Type B pancreatic cell (in vitro differentiated cells): ENCODE data around the gene CDCA7. TPM values are rescaled to one million over a fixed set of nuclear protein-coding genes. Genes with fewer than 3 reads are reported as not detected.
"Not testable (repeated sequence)": the region's sequence is repeated elsewhere in the genome, so short reads cannot be mapped to it uniquely, and the experiment has no call there.

Experiments
- DNase-seq: peaks from one replicate; pipeline ENCODE4 v3.0.0; 2021; ENCODE audit warnings: mixed read lengths; ENCODE audit not compliant: unreplicated experiment; ENCODE audit errors: extremely low spot score
- H3K27ac Mint-ChIP-seq: 2 replicates; pipeline ENCODE4 v1.8.0; 2021; ENCODE audit warnings: mild to moderate bottlenecking, mixed read lengths
- H3K27me3 Mint-ChIP-seq: 2 replicates; pipeline ENCODE4 v1.8.0; 2021; ENCODE audit warnings: mixed read lengths
- H3K36me3 Mint-ChIP-seq: 2 replicates; pipeline ENCODE4 v1.8.0; 2021; ENCODE audit warnings: mixed read lengths
- H3K4me1 Mint-ChIP-seq: one replicate; pipeline ENCODE4 v1.8.0; 2021; ENCODE audit warnings: mixed read lengths; ENCODE audit not compliant: unreplicated experiment
- H3K4me3 Mint-ChIP-seq: 2 replicates; pipeline ENCODE4 v1.8.0; 2021; ENCODE audit warnings: mild to moderate bottlenecking, mixed read lengths
- H3K9me3 Mint-ChIP-seq: 2 replicates; pipeline ENCODE4 v1.8.0; 2021; ENCODE audit warnings: mixed read lengths
- CTCF ChIP-seq: fragments of 200-600 bp; sonication (generic); conservative IDR thresholded peaks from 2 replicates; pipeline ENCODE4 v1.5.0; 2021; ENCODE audit warnings: antibody characterized with exemption, mild to moderate bottlenecking
- total RNA-seq: library from RNA; stranded (reverse); gene quantifications from 2 replicates; pipeline ENCODE4 v1.2.1, GENCODE V29; 2021; ENCODE audit warnings: low replicate concordance

The CDCA7 gene
- total RNA-seq, 1 donor from 2014 or later = 54.0 TPM

- peaks cover 6% of the 10 kb centered on the region for H3K27me3 Mint-ChIP-seq
- H3K36me3 Mint-ChIP-seq = no peaks in the 10 kb centered on the region
- H3K9me3 Mint-ChIP-seq = peaks cover 10% of the 10 kb centered on the region
- H3K27ac Mint-ChIP-seq = no peak overlapping the region
- TF ChIP-seq CTCF = no peak
- no peak overlapping the region for H3K4me3 Mint-ChIP-seq
- DNase-seq = no peak
- H3K4me1 Mint-ChIP-seq = peaks cover 12% of the 10 kb centered on the region
Measured at GRCh38 chr2:173412628-173413027, 58.0 kb downstream of the CDCA7 start.

GRCh38 chr2:173414823-173415322, 60.2 kb downstream of the CDCA7 start:
- Mint-ChIP-seq H3K27ac (no peak overlapping the region), H3K4me3 (no peak overlapping the region), H3K9me3 (peaks cover 10% of the 10 kb centered on the region), H3K4me1 (peaks cover 12% of the 10 kb centered on the region), H3K36me3 (no peaks in the 10 kb centered on the region), H3K27me3 (peaks cover 6% of the 10 kb centered on the region)
- DNase-seq = no peak
- no peak for TF ChIP-seq CTCF

- H3K27me3 Mint-ChIP-seq = peaks cover 3% of the 10 kb centered on the region
Measured at GRCh38 chr2:173415431-173416381, 61.0 kb downstream of the CDCA7 start.

GRCh38 chr2:173416415-173417152, 61.9 kb downstream of the CDCA7 start:
- not testable (repeated sequence) for H3K9me3 Mint-ChIP-seq, H3K4me3 Mint-ChIP-seq, H3K27ac Mint-ChIP-seq, H3K27me3 Mint-ChIP-seq, H3K36me3 Mint-ChIP-seq, DNase-seq
- peaks cover 12% of the 10 kb centered on the region for H3K4me1 Mint-ChIP-seq

More at GRCh38 chr2:173415431-173416381, 61.0 kb downstream of the CDCA7 start:
- Mint-ChIP-seq H3K4me3 (peak overlapping the region; percentile 10), H3K9me3 (peaks cover 10% of the 10 kb centered on the region), H3K27ac (no peak overlapping the region), H3K4me1 (peaks cover 12% of the 10 kb centered on the region), H3K36me3 (no peaks in the 10 kb centered on the region)
- no peak for DNase-seq
- TF ChIP-seq CTCF = no peak

GRCh38 chr2:173417341-173417740, 62.7 kb downstream of the CDCA7 start:
- TF ChIP-seq CTCF = no peak
- H3K4me3 Mint-ChIP-seq = no peak overlapping the region
- peaks cover 10% of the 10 kb centered on the region for H3K9me3 Mint-ChIP-seq
- H3K27ac Mint-ChIP-seq = no peak overlapping the region
- H3K36me3 Mint-ChIP-seq = no peaks in the 10 kb centered on the region
- peaks cover 10% of the 10 kb centered on the region for H3K27me3 Mint-ChIP-seq
- H3K4me1 Mint-ChIP-seq = peaks cover 12% of the 10 kb centered on the region
- no peak for DNase-seq
